Vagina (tissue), 2 donors: ENCODE results near the gene KIF3B.

Source experiments
- POLR2A ChIP-seq, 2 donors: fragments of 450-650 bp; IDR thresholded peaks; one replicate each; pipeline ENCODE4 v1.6.1; 2017; ENCODE audit warnings: antibody characterized with exemption in 2 of 2, mild to moderate bottlenecking in 2 of 2, moderate library complexity in 2 of 2
- TF ChIP-seq, protein P1 (sequence below), 3 experiments: fragments of 450-650 bp in 2 of 3; fragments of 200-600 bp in 1 of 3; sonication (generic) in 1 of 3; IDR thresholded peaks; one replicate each; pipeline ENCODE4 v1.5.1; 2017 to 2019; ENCODE audit warnings: antibody characterized with exemption in 3 of 3, mild to moderate bottlenecking in 2 of 3, moderate library complexity in 2 of 3

DNA sequence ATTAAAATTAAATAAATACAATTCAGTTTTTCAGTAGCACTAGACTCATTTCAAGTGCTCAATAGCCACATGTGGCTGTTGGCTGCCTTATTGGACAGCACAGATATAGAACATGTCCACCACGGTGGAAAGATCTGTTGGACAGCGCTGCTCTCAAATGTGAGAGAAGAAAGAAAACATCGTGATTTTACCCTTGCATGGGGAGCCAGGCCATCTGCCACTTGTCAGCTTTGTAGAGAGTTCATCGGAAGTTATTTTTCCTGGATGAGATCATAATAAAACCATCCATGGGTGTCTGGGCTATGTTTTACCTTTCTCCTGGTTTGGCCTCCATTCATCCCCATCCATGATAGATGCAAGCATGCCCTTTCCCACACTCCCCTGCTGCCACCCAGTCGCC lies 5.8 kb upstream of the KIF3B start:
- TF ChIP-seq POLR2A (IDR thresholded peaks at IDR 0.05): no peak
- TF ChIP-seq, protein P1, sequence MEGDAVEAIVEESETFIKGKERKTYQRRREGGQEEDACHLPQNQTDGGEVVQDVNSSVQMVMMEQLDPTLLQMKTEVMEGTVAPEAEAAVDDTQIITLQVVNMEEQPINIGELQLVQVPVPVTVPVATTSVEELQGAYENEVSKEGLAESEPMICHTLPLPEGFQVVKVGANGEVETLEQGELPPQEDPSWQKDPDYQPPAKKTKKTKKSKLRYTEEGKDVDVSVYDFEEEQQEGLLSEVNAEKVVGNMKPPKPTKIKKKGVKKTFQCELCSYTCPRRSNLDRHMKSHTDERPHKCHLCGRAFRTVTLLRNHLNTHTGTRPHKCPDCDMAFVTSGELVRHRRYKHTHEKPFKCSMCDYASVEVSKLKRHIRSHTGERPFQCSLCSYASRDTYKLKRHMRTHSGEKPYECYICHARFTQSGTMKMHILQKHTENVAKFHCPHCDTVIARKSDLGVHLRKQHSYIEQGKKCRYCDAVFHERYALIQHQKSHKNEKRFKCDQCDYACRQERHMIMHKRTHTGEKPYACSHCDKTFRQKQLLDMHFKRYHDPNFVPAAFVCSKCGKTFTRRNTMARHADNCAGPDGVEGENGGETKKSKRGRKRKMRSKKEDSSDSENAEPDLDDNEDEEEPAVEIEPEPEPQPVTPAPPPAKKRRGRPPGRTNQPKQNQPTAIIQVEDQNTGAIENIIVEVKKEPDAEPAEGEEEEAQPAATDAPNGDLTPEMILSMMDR (IDR thresholded peaks at IDR 0.05): no peak
